Liver (tissue), 9 donors: ENCODE measurements around the gene MT1E. TPM values are rescaled to one million over a fixed set of nuclear protein-coding genes. Genes with fewer than 3 reads are reported as not detected.

Experiments used
- DNase-seq: peaks from one replicate; pipeline ENCODE4 v3.0.0-alpha.2; 2017; ENCODE audit warnings: low spot score
- H3K27ac ChIP-seq, 2 donors: one replicate each; pipeline ENCODE4 v1.7.0; 2013; ENCODE audit warnings: inconsistent platforms in 2 of 2, low read length in 2 of 2, control low read depth in 1 of 2, low read depth in 1 of 2, mild to moderate bottlenecking in 1 of 2
- H3K27me3 ChIP-seq, 4 donors: one replicate each; pipeline versions ENCODE4 v1.6.1 to v1.7.0; 2013; ENCODE audit warnings: low read length in 3 of 4, inconsistent platforms in 1 of 4, mild to moderate bottlenecking in 1 of 4, moderate library complexity in 1 of 4; ENCODE audit not compliant: control insufficient read depth in 4 of 4, insufficient read depth in 4 of 4
- H3K36me3 ChIP-seq, 4 donors: one replicate each; pipeline versions ENCODE4 v1.6.1 to v1.7.0; 2013; ENCODE audit warnings: low read length in 3 of 4, mild to moderate bottlenecking in 3 of 4, low read depth in 1 of 4, moderate library complexity in 1 of 4; ENCODE audit not compliant: control insufficient read depth in 4 of 4, insufficient read depth in 3 of 4
- H3K4me1 ChIP-seq, 4 donors: one replicate each; pipeline versions ENCODE4 v1.6.1 to v1.7.0; 2013; ENCODE audit warnings: low read length in 3 of 4, mild to moderate bottlenecking in 3 of 4, moderate library complexity in 1 of 4; ENCODE audit not compliant: control insufficient read depth in 4 of 4, insufficient read depth in 4 of 4
- H3K4me3 ChIP-seq, 3 donors: one replicate each; pipeline versions ENCODE4 v1.6.1 to v1.7.0; 2013; ENCODE audit warnings: low read length in 3 of 3, control low read depth in 1 of 3, low read depth in 1 of 3, mild to moderate bottlenecking in 1 of 3
- H3K9ac ChIP-seq, 2 donors: one replicate each; pipeline ENCODE4 v1.7.0; 2013; ENCODE audit warnings: low read length in 2 of 2, mild to moderate bottlenecking in 2 of 2, moderate library complexity in 2 of 2, control low read depth in 1 of 2, low read depth in 1 of 2
- H3K9me3 ChIP-seq, 4 donors: one replicate each; pipeline versions ENCODE4 v1.6.1 to v1.7.0; 2013; ENCODE audit warnings: low read length in 3 of 4; ENCODE audit not compliant: control insufficient read depth in 4 of 4
- ATF3 ChIP-seq: IDR thresholded peaks from 2 replicates; pipeline ENCODE4 v1.6.1; 2016; ENCODE audit warnings: antibody characterized with exemption
- CTCF ChIP-seq: fragments of 150-350 bp; IDR thresholded peaks from 2 replicates; pipeline ENCODE4 v1.5.1; 2017; ENCODE audit warnings: improper control_type of control experiment, low read depth, low read length; ENCODE audit not compliant: missing input control
- EGR1 ChIP-seq, 2 donors: IDR thresholded peaks; 2 replicates each; pipeline ENCODE4 v1.6.1; 2016 to 2018; ENCODE audit warnings: antibody characterized with exemption in 2 of 2, low read depth in 2 of 2
- FOXA1 ChIP-seq: IDR thresholded peaks from 2 replicates; pipeline ENCODE4 v1.6.1; 2016; ENCODE audit warnings: antibody characterized with exemption
- FOXA2 ChIP-seq: IDR thresholded peaks from 2 replicates; pipeline ENCODE4 v1.6.1; 2016; ENCODE audit warnings: antibody characterized with exemption
- GABPA ChIP-seq, 2 donors: IDR thresholded peaks in 1 of 2; conservative IDR thresholded peaks in 1 of 2; 2 replicates each; pipeline ENCODE4 v1.6.1; 2016; ENCODE audit warnings: antibody characterized with exemption in 2 of 2, mild to moderate bottlenecking in 1 of 2, moderate library complexity in 1 of 2
- HNF4A ChIP-seq, 2 donors: conservative IDR thresholded peaks; 2 replicates each; pipeline ENCODE4 v1.6.1; 2016; ENCODE audit warnings: antibody characterized with exemption in 2 of 2, mild to moderate bottlenecking in 2 of 2
- HNF4G ChIP-seq: IDR thresholded peaks from 2 replicates; pipeline ENCODE4 v1.6.1; 2016; ENCODE audit warnings: antibody characterized with exemption
- JUND ChIP-seq, 2 donors: IDR thresholded peaks; 2 replicates each; pipeline ENCODE4 v1.6.1; 2016; ENCODE audit warnings: antibody characterized with exemption in 2 of 2
- MAX ChIP-seq: IDR thresholded peaks from 2 replicates; pipeline ENCODE4 v1.6.1; 2016; ENCODE audit warnings: antibody characterized with exemption
- NR2F2 ChIP-seq: IDR thresholded peaks from 2 replicates; pipeline ENCODE4 v1.6.1; 2016; ENCODE audit warnings: antibody characterized with exemption
- RAD21 ChIP-seq, 2 donors: IDR thresholded peaks; 2 replicates each; pipeline ENCODE4 v1.6.1; 2016; ENCODE audit warnings: antibody characterized with exemption in 2 of 2, mild to moderate bottlenecking in 2 of 2
- REST ChIP-seq: IDR thresholded peaks from 2 replicates; pipeline ENCODE4 v1.6.1; 2016; ENCODE audit warnings: antibody characterized with exemption, mild to moderate bottlenecking
- RXRA ChIP-seq, 2 donors: IDR thresholded peaks; 2 replicates each; pipeline ENCODE4 v1.6.1; 2017 to 2018; ENCODE audit warnings: antibody characterized with exemption in 2 of 2, mild to moderate bottlenecking in 1 of 2
- SP1 ChIP-seq: IDR thresholded peaks from 2 replicates; pipeline ENCODE4 v1.6.1; 2018; ENCODE audit warnings: antibody characterized with exemption, mild to moderate bottlenecking
- TAF1 ChIP-seq: conservative IDR thresholded peaks from 2 replicates; pipeline ENCODE4 v1.6.1; 2016; ENCODE audit warnings: antibody characterized with exemption, mild to moderate bottlenecking
- YY1 ChIP-seq: IDR thresholded peaks from 2 replicates; pipeline ENCODE4 v1.6.1; 2016; ENCODE audit warnings: antibody characterized with exemption, mild to moderate bottlenecking
- ZBTB33 ChIP-seq: IDR thresholded peaks from 2 replicates; pipeline ENCODE4 v1.6.1; 2016; ENCODE audit warnings: antibody characterized with exemption
- WGBS: extraction: QIAGEN DNeasy Blood & Tissue Kit; methylation state at CpG from one replicate; pipeline ENCODE4 v1.1.7; 2013; 5-methylcytosine and 5-hydroxymethylcytosine counted together
- polyA plus RNA-seq, 2 donors: library from polyadenylated mRNA; stranded (reverse) in 1 of 2; unstranded in 1 of 2; fragments of 200-250 nt in 1 of 2; fragments of >200 nt in 1 of 2; fragmentation: Nextera tagmentation in 1 of 2; extraction: Ambion mirVana in 1 of 2; gene quantifications; one replicate each; pipeline versions ENCODE4 v1.2.1 to v1.2.3, GENCODE V29; 2013 to 2015
- total RNA-seq, 2 donors: library from RNA; depleted of rRNA; stranded (reverse); fragments of >200 nt; gene quantifications; one replicate each; pipeline ENCODE4 v1.2.3, GENCODE V29; 2014
- donor health status: healthy.
- donor health status: healthy.
- donor health status: healthy.
- donor health status: healthy.
- donor health status: healthy.

Gene MT1E
- total and polyA plus RNA-seq, 4 donors: 206 to 1,831 (median 808) TPM

- H3K36me3 ChIP-seq: no peaks in the 10 kb centered on the region
- peak; percentile 81 for DNase-seq
- no peak overlapping the region for H3K4me3 ChIP-seq
- H3K27ac ChIP-seq: no peak overlapping the region
- WGBS: 39% methylated on average over 8 of the region's 8 CpGs
- H3K4me1 ChIP-seq: no peaks in the 10 kb centered on the region
- no peaks in the 10 kb centered on the region for H3K27me3 ChIP-seq
- H3K9ac ChIP-seq: no peak overlapping the region
- TF ChIP-seq HNF4A (conservative IDR thresholded peaks at IDR 0.05) (peak in 1 of 2 donors; percentile 9), RXRA (IDR thresholded peaks at IDR 0.05) (no peak), RAD21 (IDR thresholded peaks at IDR 0.05) (peak; percentile 88 to 96), CTCF (peak; percentile 76)
- H3K9me3 ChIP-seq: no peaks in the 10 kb centered on the region
Observed at GRCh38 chr16:56576585-56577299, 48.8 kb upstream of the MT1E start.

GRCh38 chr16:56577300-56577625, 48.3 kb upstream of the MT1E start:
- H3K4me1 ChIP-seq: no peaks in the 10 kb centered on the region
- H3K27me3 ChIP-seq: no peaks in the 10 kb centered on the region
- no peak for TF ChIP-seq JUND (IDR thresholded peaks at IDR 0.05)
- no peak for TF ChIP-seq HNF4G
- TF ChIP-seq SP1: no peak
- TF ChIP-seq EGR1 (IDR thresholded peaks at IDR 0.05; ENCODE audit: low read depth in 2 of 2): no peak
- no peak for TF ChIP-seq YY1
- no peak for TF ChIP-seq RAD21 (IDR thresholded peaks at IDR 0.05)
- TF ChIP-seq NR2F2: no peak
- TF ChIP-seq FOXA1: no peak
- no peak for TF ChIP-seq MAX
- no peak for TF ChIP-seq RXRA (IDR thresholded peaks at IDR 0.05)
- TF ChIP-seq HNF4A (conservative IDR thresholded peaks at IDR 0.05): no peak
- TF ChIP-seq REST: no peak
- TF ChIP-seq ZBTB33: no peak
- no peak for TF ChIP-seq CTCF
- no peak for TF ChIP-seq FOXA2
- TF ChIP-seq GABPA (IDR thresholded peaks at IDR 0.05 in 1 of 2, conservative IDR thresholded peaks at IDR 0.05 in 1 of 2): no peak
- TF ChIP-seq TAF1: no peak
- no peak for TF ChIP-seq ATF3
- WGBS: 75% methylated on average over 4 of the region's 4 CpGs
- no peak overlapping the region for H3K27ac ChIP-seq
- DNase-seq: no peak
- no peaks in the 10 kb centered on the region for H3K36me3 ChIP-seq
- no peak overlapping the region for H3K9ac ChIP-seq
- no peaks in the 10 kb centered on the region for H3K9me3 ChIP-seq
- H3K4me3 ChIP-seq: no peak overlapping the region
